HG03565 (cell line): ENCODE data around the gene TBC1D22A.

ENCODE experiments used
- ATAC-seq: cut with Tn5 transposase; IDR thresholded peaks from one replicate; pipeline ENCODE4 v1.9.1; 2021; ENCODE audit warnings: mild to moderate bottlenecking, moderate library complexity; ENCODE audit not compliant: unreplicated experiment

The TBC1D22A gene

GRCh38 chr22:47190957-47191670 lies 428.7 kb downstream of the TBC1D22A start:
- no peak for ATAC-seq

GRCh38 chr22:47191671-47192650 lies 429.5 kb downstream of the TBC1D22A start:
- no peak for ATAC-seq

- ATAC-seq: no peak
Observed at GRCh38 chr22:47192651-47193437, 430.4 kb downstream of the TBC1D22A start.

GRCh38 chr22:47193606-47194329 lies 431.3 kb downstream of the TBC1D22A start:
- ATAC-seq: no peak

- no peak for ATAC-seq
Observed at GRCh38 chr22:47194476-47195155, 432.2 kb downstream of the TBC1D22A start.

- ATAC-seq: no peak
Observed at GRCh38 chr22:47195156-47195483, 432.7 kb downstream of the TBC1D22A start.

- ATAC-seq: no peak
Observed at GRCh38 chr22:47195484-47196165, 433.2 kb downstream of the TBC1D22A start.

GRCh38 chr22:47196166-47196849 lies 433.9 kb downstream of the TBC1D22A start:
- ATAC-seq: no peak

- ATAC-seq: no peak
Observed at GRCh38 chr22:47196881-47197772, 434.7 kb downstream of the TBC1D22A start.

- ATAC-seq: no peak
Observed at GRCh38 chr22:47197773-47198500, 435.5 kb downstream of the TBC1D22A start.

- ATAC-seq: no peak
Observed at GRCh38 chr22:47198801-47199251, 436.4 kb downstream of the TBC1D22A start.

- no peak for ATAC-seq
Observed at GRCh38 chr22:47199261-47199978, 437.0 kb downstream of the TBC1D22A start.

GRCh38 chr22:47199979-47200272 lies 437.5 kb downstream of the TBC1D22A start:
- no peak for ATAC-seq

- ATAC-seq: no peak
Observed at GRCh38 chr22:47200273-47201051, 438.0 kb downstream of the TBC1D22A start.

- ATAC-seq: no peak
Observed at GRCh38 chr22:47201186-47201995, 438.9 kb downstream of the TBC1D22A start.
